Activated naive CD4-positive, alpha-beta T cell treated with anti-CD3 and anti-CD28 coated beads, Interleukin-2, amount 10 ng/mL, durations not matched to agents 7 days and 5 days (primary cell): ENCODE results near the gene TTBK1.

ENCODE experiments used
- CTCF ChIA-PET: fragments of 350-600 bp; sonication (Branson Sonifier 250); formaldehyde crosslinking; loops from one replicate; lab custom pipeline; 2021; ENCODE audit warnings: antibody characterized with exemption; lab: Charles Lee
- DNase-seq: peaks from one replicate; pipeline ENCODE4 v3.0.0-alpha.2; 2020
- H3K27ac Mint-ChIP-seq: one replicate; pipeline ENCODE4 v1.8.0; 2021; ENCODE audit warnings: mild to moderate bottlenecking, moderate library complexity, mixed read lengths
- H3K27me3 Mint-ChIP-seq: one replicate; pipeline ENCODE4 v1.8.0; 2021; ENCODE audit warnings: mild to moderate bottlenecking, mixed read lengths
- H3K36me3 Mint-ChIP-seq: one replicate; pipeline ENCODE4 v1.8.0; 2021; ENCODE audit warnings: mixed read lengths
- H3K4me1 Mint-ChIP-seq: one replicate; pipeline ENCODE4 v1.8.0; 2021; ENCODE audit warnings: mixed read lengths
- H3K4me3 Mint-ChIP-seq: one replicate; pipeline ENCODE4 v1.8.0; 2021; ENCODE audit warnings: mild to moderate bottlenecking, moderate library complexity, mixed read lengths
- H3K9me3 Mint-ChIP-seq: one replicate; pipeline ENCODE4 v1.8.0; 2021; ENCODE audit warnings: mixed read lengths

Gene TTBK1

GRCh38 chr6:43263314-43264178 is 20.3 kb downstream of the TTBK1 start:
- Mint-ChIP-seq H3K36me3 (no peaks in the 10 kb centered on the region), H3K27me3 (peaks cover 62% of the 10 kb centered on the region), H3K9me3 (no peaks in the 10 kb centered on the region), H3K27ac (no peak overlapping the region), H3K4me1 (no peaks in the 10 kb centered on the region), H3K4me3 (no peak overlapping the region)
- CTCF ChIA-PET = interaction anchor here (0.6 to 4.7 kb wide), 9 partner anchors 9 to 243 kb away, joined by 3 to 36 read pairs (median 4); no protein-coding TSS in a partner anchor
- peak; percentile 87 for DNase-seq

- H3K4me1 Mint-ChIP-seq = peaks cover 5% of the 10 kb centered on the region
- CTCF ChIA-PET = interaction anchor here (1.2 to 4.7 kb wide), 3 partner anchors 34 to 242 kb away, joined by 3 to 36 read pairs (median 12); no protein-coding TSS in a partner anchor
- DNase-seq = no peak
- no peak overlapping the region for H3K4me3 Mint-ChIP-seq
- no peaks in the 10 kb centered on the region for H3K36me3 Mint-ChIP-seq
- H3K9me3 Mint-ChIP-seq = no peaks in the 10 kb centered on the region
- no peak overlapping the region for H3K27ac Mint-ChIP-seq
- H3K27me3 Mint-ChIP-seq = peaks cover 66% of the 10 kb centered on the region
These were observed 21.4 kb downstream of the TTBK1 start for GRCh38 chr6:43264599-43265145.

GRCh38 chr6:43265564-43265963 is 22.3 kb downstream of the TTBK1 start:
- Mint-ChIP-seq H3K9me3 (no peaks in the 10 kb centered on the region), H3K4me3 (no peak overlapping the region), H3K27me3 (peaks cover 66% of the 10 kb centered on the region), H3K27ac (no peak overlapping the region), H3K36me3 (no peaks in the 10 kb centered on the region), H3K4me1 (peaks cover 5% of the 10 kb centered on the region)
- CTCF ChIA-PET = interaction anchor here (1.2 to 4.7 kb wide), 4 partner anchors 35 to 241 kb away, joined by 3 to 36 read pairs (median 8); partner anchors contain the start of gene CRIP3
- no peak for DNase-seq

GRCh38 chr6:43267619-43268354 is 24.5 kb downstream of the TTBK1 start:
- no peak overlapping the region for H3K27ac Mint-ChIP-seq
- H3K4me3 Mint-ChIP-seq = no peak overlapping the region
- no peaks in the 10 kb centered on the region for H3K9me3 Mint-ChIP-seq
- peaks cover 86% of the 10 kb centered on the region for H3K27me3 Mint-ChIP-seq
- peaks cover 5% of the 10 kb centered on the region for H3K4me1 Mint-ChIP-seq
- no peak for DNase-seq
- H3K36me3 Mint-ChIP-seq = no peaks in the 10 kb centered on the region
- CTCF ChIA-PET = interaction anchor here (1.0 to 2.0 kb wide), 2 partner anchors 131 to 238 kb away, joined by 3 to 9 read pairs; no protein-coding TSS in a partner anchor

GRCh38 chr6:43268355-43268700 is 25.0 kb downstream of the TTBK1 start:
- no peak overlapping the region for H3K4me3 Mint-ChIP-seq
- no peak overlapping the region for H3K27ac Mint-ChIP-seq
- peaks cover 5% of the 10 kb centered on the region for H3K4me1 Mint-ChIP-seq
- peaks cover 89% of the 10 kb centered on the region for H3K27me3 Mint-ChIP-seq
- CTCF ChIA-PET = interaction anchor here (1.0 to 2.0 kb wide), 4 partner anchors 88 to 239 kb away, joined by 3 to 9 read pairs (median 5); no protein-coding TSS in a partner anchor
- no peak for DNase-seq
- no peaks in the 10 kb centered on the region for H3K36me3 Mint-ChIP-seq
- H3K9me3 Mint-ChIP-seq = no peaks in the 10 kb centered on the region

- H3K27me3 Mint-ChIP-seq = peaks cover 90% of the 10 kb centered on the region
- CTCF ChIA-PET = interaction anchor here (0.6 to 2.0 kb wide), 6 partner anchors 28 to 239 kb away, joined by 3 to 9 read pairs (median 4); partner anchors contain the start of gene CRIP3
- H3K27ac Mint-ChIP-seq = no peak overlapping the region
- no peak for DNase-seq
- peak overlapping the region; percentile 64 for H3K4me3 Mint-ChIP-seq
- H3K4me1 Mint-ChIP-seq = peaks cover 7% of the 10 kb centered on the region
- H3K36me3 Mint-ChIP-seq = no peaks in the 10 kb centered on the region
- no peaks in the 10 kb centered on the region for H3K9me3 Mint-ChIP-seq
These were observed 25.5 kb downstream of the TTBK1 start for GRCh38 chr6:43268782-43269272.

- Mint-ChIP-seq H3K4me3 (peak overlapping the region; percentile 64), H3K27me3 (peaks cover 93% of the 10 kb centered on the region), H3K9me3 (no peaks in the 10 kb centered on the region), H3K36me3 (no peaks in the 10 kb centered on the region), H3K4me1 (peaks cover 13% of the 10 kb centered on the region), H3K27ac (no peak overlapping the region)
- CTCF ChIA-PET = interaction anchor here (0.6 to 2.0 kb wide), 6 partner anchors 28 to 238 kb away, joined by 3 to 9 read pairs (median 4); partner anchors contain the start of gene CRIP3
- peak; percentile 61 for DNase-seq
These were observed 26.2 kb downstream of the TTBK1 start for GRCh38 chr6:43269273-43270007.

GRCh38 chr6:43271103-43271815 is 28.0 kb downstream of the TTBK1 start:
- CTCF ChIA-PET = interaction anchor here (1.3 kb wide), 1 partner anchor 8 kb away, joined by 4 read pairs; no protein-coding TSS in a partner anchor
- no peak for DNase-seq
- H3K4me3 Mint-ChIP-seq = no peak overlapping the region
- H3K27ac Mint-ChIP-seq = no peak overlapping the region
- no peaks in the 10 kb centered on the region for H3K9me3 Mint-ChIP-seq
- peaks cover 95% of the 10 kb centered on the region for H3K27me3 Mint-ChIP-seq
- H3K4me1 Mint-ChIP-seq = peaks cover 21% of the 10 kb centered on the region
- no peaks in the 10 kb centered on the region for H3K36me3 Mint-ChIP-seq

GRCh38 chr6:43271944-43272343 is 28.7 kb downstream of the TTBK1 start:
- Mint-ChIP-seq H3K9me3 (no peaks in the 10 kb centered on the region), H3K4me1 (peaks cover 26% of the 10 kb centered on the region), H3K4me3 (no peak overlapping the region), H3K36me3 (no peaks in the 10 kb centered on the region), H3K27ac (no peak overlapping the region), H3K27me3 (peaks cover 97% of the 10 kb centered on the region)
- no peak for DNase-seq
- CTCF ChIA-PET = interaction anchor here (1.3 kb wide), 1 partner anchor 9 kb away, joined by 4 read pairs; no protein-coding TSS in a partner anchor

- peaks cover 97% of the 10 kb centered on the region for H3K27me3 Mint-ChIP-seq
- H3K27ac Mint-ChIP-seq = no peak overlapping the region
- no peaks in the 10 kb centered on the region for H3K9me3 Mint-ChIP-seq
- H3K4me3 Mint-ChIP-seq = peak overlapping the region; percentile 13
- peaks cover 38% of the 10 kb centered on the region for H3K4me1 Mint-ChIP-seq
- CTCF ChIA-PET = no interaction called here
- DNase-seq = no peak
- no peaks in the 10 kb centered on the region for H3K36me3 Mint-ChIP-seq
These were observed 30.4 kb downstream of the TTBK1 start for GRCh38 chr6:43273707-43274106.

- CTCF ChIA-PET = no interaction called here
- H3K4me1 Mint-ChIP-seq = peaks cover 33% of the 10 kb centered on the region
- H3K9me3 Mint-ChIP-seq = no peaks in the 10 kb centered on the region
- H3K36me3 Mint-ChIP-seq = no peaks in the 10 kb centered on the region
- H3K4me3 Mint-ChIP-seq = peak overlapping the region; percentile 59
- no peak overlapping the region for H3K27ac Mint-ChIP-seq
- peaks cover 97% of the 10 kb centered on the region for H3K27me3 Mint-ChIP-seq
- DNase-seq = no peak
These were observed 31.0 kb downstream of the TTBK1 start for GRCh38 chr6:43274127-43274915.

GRCh38 chr6:43274916-43275597 is 31.8 kb downstream of the TTBK1 start:
- DNase-seq = peak; percentile 60
- CTCF ChIA-PET = no interaction called here
- no peaks in the 10 kb centered on the region for H3K9me3 Mint-ChIP-seq
- no peaks in the 10 kb centered on the region for H3K36me3 Mint-ChIP-seq
- peaks cover 97% of the 10 kb centered on the region for H3K27me3 Mint-ChIP-seq
- peak overlapping the region; percentile 60 for H3K4me3 Mint-ChIP-seq
- no peak overlapping the region for H3K27ac Mint-ChIP-seq
- peaks cover 40% of the 10 kb centered on the region for H3K4me1 Mint-ChIP-seq
